NT2/D1 (cell line): ENCODE results near the gene ARPIN.

Experiments
- DNase-seq: peaks from one replicate; pipeline ENCODE4 v3.0.0-alpha.2; 2011; ENCODE audit warnings: low read depth, low spot score
- H3K27me3 ChIP-seq: 2 replicates; pipeline ENCODE4 v1.6.0; 2011; ENCODE audit warnings: mild to moderate bottlenecking; ENCODE audit not compliant: insufficient read length, insufficient read depth
- H3K36me3 ChIP-seq: 2 replicates; pipeline ENCODE4 v1.6.1; 2011; ENCODE audit warnings: mild to moderate bottlenecking, low read length, mixed read lengths; ENCODE audit not compliant: insufficient read depth, insufficient read length
- H3K4me1 ChIP-seq: 2 replicates; pipeline ENCODE4 v1.5.1; 2011; ENCODE audit not compliant: insufficient read depth, insufficient read length
- H3K4me3 ChIP-seq: 2 replicates; pipeline ENCODE4 v1.5.1; 2011; ENCODE audit warnings: low read depth; ENCODE audit not compliant: insufficient read length
- H3K9ac ChIP-seq: 2 replicates; pipeline ENCODE4 v1.6.0; 2011; ENCODE audit warnings: low read depth; ENCODE audit not compliant: insufficient read length
- H3K9me3 ChIP-seq: 2 replicates; pipeline ENCODE4 v1.5.1; 2011; ENCODE audit warnings: mild to moderate bottlenecking, low read length; ENCODE audit not compliant: insufficient read depth
- SUZ12 ChIP-seq: IDR thresholded peaks from 2 replicates; pipeline ENCODE4 v1.6.1; 2011; ENCODE audit not compliant: insufficient read length, insufficient read depth; ENCODE audit errors: extremely low read depth
- YY1 ChIP-seq: IDR thresholded peaks from 2 replicates; pipeline ENCODE4 v1.6.1; 2011; ENCODE audit not compliant: insufficient read length, insufficient read depth
- ZNF274 ChIP-seq: IDR thresholded peaks from 2 replicates; pipeline ENCODE4 v1.6.1; 2011; ENCODE audit warnings: mild to moderate bottlenecking, low read depth, low read length

The ARPIN gene

GRCh38 chr15:89907289-89907688 lies 5.5 kb downstream of the ARPIN start:
- TF ChIP-seq ZNF274 = no peak
- TF ChIP-seq SUZ12 = no peak
- TF ChIP-seq YY1 = no peak
- no peak overlapping the region for H3K9ac ChIP-seq
- no peak for DNase-seq
- no peaks in the 10 kb centered on the region for H3K27me3 ChIP-seq
- H3K9me3 ChIP-seq = no peaks in the 10 kb centered on the region
- H3K36me3 ChIP-seq = peaks cover 29% of the 10 kb centered on the region
- H3K4me3 ChIP-seq = no peak overlapping the region
- no peaks in the 10 kb centered on the region for H3K4me1 ChIP-seq

GRCh38 chr15:89905846-89906378 lies 6.8 kb downstream of the ARPIN start:
- Histone ChIP-seq H3K4me1 (no peaks in the 10 kb centered on the region), H3K9ac (no peak overlapping the region), H3K4me3 (no peak overlapping the region), H3K27me3 (no peaks in the 10 kb centered on the region), H3K36me3 (peaks cover 39% of the 10 kb centered on the region), H3K9me3 (no peaks in the 10 kb centered on the region)
- TF ChIP-seq ZNF274 (no peak), YY1 (no peak), SUZ12 (no peak)
- no peak for DNase-seq

- Histone ChIP-seq H3K9ac (no peak overlapping the region), H3K4me1 (no peaks in the 10 kb centered on the region)
Observed at GRCh38 chr15:89904519-89904918, 8.2 kb downstream of the ARPIN start.

GRCh38 chr15:89903858-89904130 lies 9.0 kb downstream of the ARPIN start:
- no peak overlapping the region for H3K4me3 ChIP-seq
- peaks cover under 1% of the 10 kb centered on the region for H3K4me1 ChIP-seq
- no peak for TF ChIP-seq SUZ12
- no peak for TF ChIP-seq YY1
- TF ChIP-seq ZNF274 = no peak
- no peaks in the 10 kb centered on the region for H3K27me3 ChIP-seq
- no peaks in the 10 kb centered on the region for H3K9me3 ChIP-seq
- H3K36me3 ChIP-seq = peaks cover 42% of the 10 kb centered on the region
- H3K9ac ChIP-seq = no peak overlapping the region
- no peak for DNase-seq

More at GRCh38 chr15:89904519-89904918, 8.2 kb downstream of the ARPIN start:
- DNase-seq = no peak
- Histone ChIP-seq H3K36me3 (peaks cover 42% of the 10 kb centered on the region), H3K27me3 (no peaks in the 10 kb centered on the region), H3K9me3 (no peaks in the 10 kb centered on the region), H3K4me3 (no peak overlapping the region)
- TF ChIP-seq YY1 = no peak
- TF ChIP-seq ZNF274 = no peak
- no peak for TF ChIP-seq SUZ12

GRCh38 chr15:89903015-89903857 lies 9.5 kb downstream of the ARPIN start:
- H3K4me3 ChIP-seq = no peak overlapping the region
- no peaks in the 10 kb centered on the region for H3K9me3 ChIP-seq
- no peak for TF ChIP-seq YY1
- no peak for TF ChIP-seq ZNF274
- no peak for TF ChIP-seq SUZ12
- no peak overlapping the region for H3K9ac ChIP-seq
- H3K27me3 ChIP-seq = no peaks in the 10 kb centered on the region
- peaks cover 5% of the 10 kb centered on the region for H3K4me1 ChIP-seq
- peaks cover 42% of the 10 kb centered on the region for H3K36me3 ChIP-seq
- DNase-seq = no peak

- H3K36me3 ChIP-seq = peaks cover 34% of the 10 kb centered on the region
- no peak for DNase-seq
- H3K4me3 ChIP-seq = no peak overlapping the region
- H3K9me3 ChIP-seq = no peaks in the 10 kb centered on the region
- peaks cover 5% of the 10 kb centered on the region for H3K4me1 ChIP-seq
- H3K9ac ChIP-seq = no peak overlapping the region
- TF ChIP-seq YY1 (no peak), ZNF274 (no peak), SUZ12 (no peak)
- H3K27me3 ChIP-seq = no peaks in the 10 kb centered on the region
Observed at GRCh38 chr15:89900849-89901248, 11.9 kb downstream of the ARPIN start.

GRCh38 chr15:89899951-89900567 lies 12.7 kb downstream of the ARPIN start:
- Histone ChIP-seq H3K4me3 (no peak overlapping the region), H3K27me3 (no peaks in the 10 kb centered on the region), H3K36me3 (peaks cover 34% of the 10 kb centered on the region), H3K4me1 (peaks cover 5% of the 10 kb centered on the region), H3K9ac (no peak overlapping the region), H3K9me3 (no peaks in the 10 kb centered on the region)
- TF ChIP-seq ZNF274 (no peak), YY1 (no peak), SUZ12 (no peak)
- no peak for DNase-seq
